AG04449 (cell line): Measurements from ENCODE around the gene STAP2.
A peak's percentile ranks its signal among the peaks of the same experiment; 100 is the strongest.

Experiments used
- CTCF ChIA-PET: fragments of 350-600 bp; formaldehyde crosslinking; extraction: SDS; loops from one replicate; lab custom pipeline; 2021; ENCODE audit warnings: antibody characterized with exemption; lab: Yijun Ruan, JAX
- POLR2A ChIA-PET: fragments of 400-600, 350-600 bp; formaldehyde crosslinking; extraction: SDS; loops from one replicate; lab custom pipeline; 2020; ENCODE audit warnings: antibody characterized with exemption, inconsistent platforms; lab: Yijun Ruan, JAX
- DNase-seq: peaks from one replicate; pipeline ENCODE4 v3.0.0-alpha.2; 2010; ENCODE audit warnings: low read depth, low spot score
- H3K4me3 ChIP-seq: 2 replicates; pipeline ENCODE4 v1.5.1; 2011; ENCODE audit warnings: low read depth, mild to moderate bottlenecking, control low read depth, low read length
- TF ChIP-seq, protein P1 (sequence below): IDR thresholded peaks from one replicate; pipeline ENCODE4 v1.5.1; 2011; ENCODE audit warnings: mild to moderate bottlenecking, moderate library complexity, low read length, control low read depth, inconsistent platforms; ENCODE audit not compliant: insufficient read depth; ENCODE audit errors: missing control alignments

Gene STAP2

DNA sequence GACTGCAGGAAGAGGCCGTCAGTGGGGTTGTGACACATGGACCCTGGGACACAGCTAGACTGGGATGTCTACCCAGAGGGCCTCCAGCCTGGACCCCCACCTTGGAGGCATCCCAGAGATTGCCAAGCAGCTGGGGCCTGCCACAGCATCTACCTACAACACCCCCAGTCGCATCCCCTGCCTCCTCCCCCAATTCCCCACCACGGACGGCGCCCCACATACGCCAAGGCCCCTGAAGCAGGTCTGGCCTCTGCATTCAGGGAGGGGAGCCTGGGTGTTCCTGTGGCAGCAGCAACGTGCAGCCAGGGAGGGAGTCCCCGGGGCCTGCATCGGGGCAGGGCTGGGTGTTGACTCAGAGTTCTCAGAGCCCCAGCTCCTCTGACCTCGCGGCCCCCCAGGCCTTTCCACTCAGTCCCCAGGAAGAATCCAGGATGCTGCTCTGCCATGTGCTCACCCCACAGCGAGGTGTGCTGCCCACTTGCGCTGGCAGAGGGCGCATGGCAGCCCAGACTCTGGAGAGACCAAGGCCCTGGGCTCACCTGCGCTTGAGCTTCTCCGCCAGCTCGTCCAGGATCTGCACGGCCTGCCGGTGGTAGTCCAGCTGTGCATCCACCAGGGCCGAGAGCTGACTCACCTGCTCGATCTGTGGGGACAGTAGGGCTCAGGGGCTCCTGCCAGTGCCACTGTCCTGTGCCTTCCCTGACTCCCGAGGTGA lies 24.4 kb upstream of the STAP2 start:
- POLR2A ChIA-PET, result interaction anchor here (0.7 kb wide), 1 partner anchor 11 kb away, joined by 3 read pairs; no protein-coding TSS in a partner anchor
- no peak for DNase-seq
- TF ChIP-seq, protein P1, sequence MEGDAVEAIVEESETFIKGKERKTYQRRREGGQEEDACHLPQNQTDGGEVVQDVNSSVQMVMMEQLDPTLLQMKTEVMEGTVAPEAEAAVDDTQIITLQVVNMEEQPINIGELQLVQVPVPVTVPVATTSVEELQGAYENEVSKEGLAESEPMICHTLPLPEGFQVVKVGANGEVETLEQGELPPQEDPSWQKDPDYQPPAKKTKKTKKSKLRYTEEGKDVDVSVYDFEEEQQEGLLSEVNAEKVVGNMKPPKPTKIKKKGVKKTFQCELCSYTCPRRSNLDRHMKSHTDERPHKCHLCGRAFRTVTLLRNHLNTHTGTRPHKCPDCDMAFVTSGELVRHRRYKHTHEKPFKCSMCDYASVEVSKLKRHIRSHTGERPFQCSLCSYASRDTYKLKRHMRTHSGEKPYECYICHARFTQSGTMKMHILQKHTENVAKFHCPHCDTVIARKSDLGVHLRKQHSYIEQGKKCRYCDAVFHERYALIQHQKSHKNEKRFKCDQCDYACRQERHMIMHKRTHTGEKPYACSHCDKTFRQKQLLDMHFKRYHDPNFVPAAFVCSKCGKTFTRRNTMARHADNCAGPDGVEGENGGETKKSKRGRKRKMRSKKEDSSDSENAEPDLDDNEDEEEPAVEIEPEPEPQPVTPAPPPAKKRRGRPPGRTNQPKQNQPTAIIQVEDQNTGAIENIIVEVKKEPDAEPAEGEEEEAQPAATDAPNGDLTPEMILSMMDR, result peak; percentile 22
- CTCF ChIA-PET, result interaction anchor here (0.7 to 6.7 kb wide), 8 partner anchors 9 to 39 kb away, joined by 3 to 63 read pairs (median 6); partner anchors contain the start of genes CHAF1A, MPND and SH3GL1
- no peak overlapping the region for H3K4me3 ChIP-seq

GRCh38 chr19:4362101-4362828 lies 23.6 kb upstream of the STAP2 start:
- no peak overlapping the region for H3K4me3 ChIP-seq
- DNase-seq, result no peak

DNA sequence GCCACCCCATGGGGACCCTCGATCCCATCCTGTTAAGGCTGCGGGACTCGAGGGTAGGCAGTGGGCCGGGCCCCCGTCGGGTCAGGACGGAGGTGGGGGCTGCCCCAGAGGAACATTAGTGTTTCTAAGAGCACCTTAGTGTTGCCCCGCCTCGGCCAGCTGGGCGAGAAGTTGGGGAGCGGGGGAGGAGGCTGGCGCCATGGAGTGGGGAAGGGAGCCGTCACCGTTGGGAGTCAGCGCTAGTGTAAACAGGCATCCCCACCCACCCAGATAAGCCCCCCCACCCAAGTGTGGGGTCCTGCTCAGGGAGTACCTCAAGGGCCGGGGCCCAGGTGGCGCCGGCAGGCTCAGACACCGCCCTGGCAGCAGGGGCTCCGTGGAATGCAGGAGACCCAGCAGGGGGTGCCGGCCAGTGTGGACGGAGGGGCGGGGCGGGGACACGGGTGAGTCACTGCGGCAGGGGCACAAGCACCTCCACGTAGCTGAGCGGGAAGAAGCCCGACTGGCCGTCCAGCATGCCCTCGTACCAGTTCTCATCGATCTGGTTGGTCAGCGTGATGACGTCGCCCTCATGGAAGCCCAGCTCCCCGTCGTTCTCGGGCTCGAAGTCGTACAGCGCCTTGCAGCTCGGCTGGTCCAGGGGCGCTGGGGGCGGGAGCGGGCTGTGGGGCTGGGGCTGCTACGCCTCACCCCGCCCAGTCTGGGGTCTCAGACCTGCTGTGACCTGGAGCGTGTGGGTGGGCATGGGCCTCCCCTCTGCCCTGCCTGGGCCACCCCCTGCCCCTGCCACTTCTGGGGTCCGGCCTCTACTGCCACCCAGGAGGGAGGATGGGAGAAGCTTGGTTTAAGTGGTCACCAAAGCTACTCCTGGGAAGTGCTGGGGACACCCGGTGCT lies 22.8 kb upstream of the STAP2 start:
- ChIA-PET CTCF (interaction anchor here (1.3 to 6.7 kb wide), 4 partner anchors 8 to 41 kb away, joined by 5 to 63 read pairs (median 8); partner anchors contain the start of gene CHAF1A), POLR2A (interaction anchor here (0.5 kb wide), 1 partner anchor 486 kb away, joined by 3 read pairs; no protein-coding TSS in a partner anchor)

More at GRCh38 chr19:4362101-4362828, 23.6 kb upstream of the STAP2 start:
- TF ChIP-seq, protein P1, result no peak
- ChIA-PET CTCF (interaction anchor here (0.7 to 6.7 kb wide), 7 partner anchors 9 to 40 kb away, joined by 3 to 63 read pairs (median 6); partner anchors contain the start of genes CHAF1A, MPND and SH3GL1), POLR2A (interaction anchor here (0.5 kb wide), 1 partner anchor 485 kb away, joined by 3 read pairs; no protein-coding TSS in a partner anchor)

DNA sequence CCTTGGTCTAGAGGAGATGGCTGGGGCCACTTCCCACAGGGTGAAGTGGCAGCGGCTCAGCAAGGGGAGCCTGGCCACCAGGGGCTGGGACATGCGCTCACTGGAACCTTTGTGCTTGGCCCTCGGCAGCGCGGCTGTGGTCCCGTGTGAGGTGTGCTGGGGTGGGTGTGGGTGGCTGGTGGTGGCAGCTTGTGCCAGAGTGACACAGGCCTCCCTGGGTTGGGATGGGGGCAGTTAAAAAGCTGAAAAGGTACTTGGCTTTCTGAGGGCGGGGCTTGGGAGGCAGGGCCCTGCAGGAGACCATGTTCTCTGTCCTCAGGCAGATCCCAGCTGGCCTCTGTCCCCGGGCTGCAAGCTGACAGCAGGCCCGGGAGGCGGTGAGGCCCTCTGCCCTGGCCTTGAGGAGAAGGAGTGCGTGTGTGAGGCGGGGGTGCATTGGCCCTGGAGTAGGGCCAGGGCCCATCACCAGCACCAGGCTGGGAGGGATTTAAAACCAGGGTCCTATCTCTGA lies 22.1 kb upstream of the STAP2 start:
- ChIA-PET CTCF (interaction anchor here (1.2 to 6.7 kb wide), 3 partner anchors 7 to 41 kb away, joined by 3 to 63 read pairs (median 5); no protein-coding TSS in a partner anchor), POLR2A (no interaction called here)
- H3K4me3 ChIP-seq, result no peak overlapping the region
- DNase-seq, result no peak
- TF ChIP-seq, protein P1, result no peak

More for the DNA sequence above, 22.8 kb upstream of the STAP2 start:
- no peak overlapping the region for H3K4me3 ChIP-seq
- TF ChIP-seq, protein P1, result no peak
- DNase-seq, result no peak

DNA sequence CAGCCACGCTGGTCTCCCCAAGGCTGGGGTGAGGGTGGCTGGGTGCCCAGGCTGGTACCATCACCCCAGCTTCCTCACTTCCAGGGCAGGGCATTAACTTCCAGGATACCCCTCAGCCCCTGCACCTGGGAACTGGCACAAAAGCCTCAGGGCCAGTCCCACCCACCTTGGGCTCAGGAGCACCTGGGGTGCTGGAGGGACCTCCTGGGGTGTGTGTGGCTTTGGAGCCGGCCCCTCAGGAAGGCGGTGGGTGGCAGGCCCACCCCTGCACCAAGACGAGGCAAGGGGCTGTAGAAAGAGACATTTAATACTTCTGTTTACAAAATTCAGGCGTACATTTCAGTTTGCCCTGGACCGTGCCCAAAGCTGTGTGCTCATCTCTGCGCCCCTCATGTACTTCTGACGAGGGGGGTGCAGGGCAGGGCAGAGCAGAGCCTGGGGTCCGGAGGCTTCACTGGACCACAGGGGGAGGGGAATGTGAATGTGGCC lies 21.5 kb upstream of the STAP2 start:
- DNase-seq, result no peak
- POLR2A ChIA-PET, result interaction anchor here (1.7 kb wide), 1 partner anchor 17 kb away, joined by 5 read pairs; the partner anchor contains the start of gene MPND
- CTCF ChIA-PET, result interaction anchor here (1.2 to 2.0 kb wide), 3 partner anchors 14 to 41 kb away, joined by 3 to 5 read pairs (median 5); no protein-coding TSS in a partner anchor
- H3K4me3 ChIP-seq, result no peak overlapping the region
- TF ChIP-seq, protein P1, result no peak
